B cell (primary cell): ENCODE results near the gene C9orf78.

Experiments used
- CTCF ChIP-seq: fragments of 200-600 bp; IDR thresholded peaks from one replicate; pipeline ENCODE4 v1.8.0; 2022; ENCODE audit warnings: antibody characterized with exemption, mild to moderate bottlenecking
- EZH2 ChIP-seq: IDR thresholded peaks from 2 replicates; pipeline ENCODE4 v1.6.1; 2012; ENCODE audit warnings: borderline replicate concordance, low read depth, mild to moderate bottlenecking, moderate library complexity, low read length; ENCODE audit not compliant: insufficient read depth, poor library complexity, severe bottlenecking

GRCh38 chr9:129858167-129858962 lies 23.3 kb upstream of the C9orf78 start:
- no peak for TF ChIP-seq CTCF
- no peak for TF ChIP-seq EZH2
